ENCODE results near the gene TRIM61. TPM values are rescaled to one million over a fixed set of nuclear protein-coding genes. Genes with fewer than 3 reads are reported as not detected.

TRIM61 gene
- polyA plus RNA-seq, 1 of the 3 experiments (the other 2 are of a cell fraction): not detected

DNA sequence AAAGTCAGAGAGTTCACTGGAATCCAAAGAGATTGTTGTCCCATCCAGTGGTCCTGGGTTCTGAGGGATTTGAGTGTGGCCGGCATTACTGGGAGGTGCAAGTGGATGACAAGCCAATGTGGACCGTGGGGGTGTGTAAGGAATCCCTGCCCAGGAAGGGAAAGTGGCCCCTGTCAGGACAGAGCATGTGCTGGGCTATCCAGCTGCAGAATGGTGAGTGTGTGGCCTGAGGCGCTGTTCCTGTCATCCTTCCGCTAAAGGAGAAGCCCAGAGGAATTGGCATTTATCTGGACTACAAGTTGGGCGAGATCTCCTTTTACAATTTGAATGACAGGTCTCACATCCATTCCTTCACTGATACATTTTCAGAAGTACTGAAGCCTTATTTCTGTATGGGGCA is 33.9 kb upstream of the TRIM61 start:
- ChIA-PET POLR2A (no interaction called here), CTCF (no interaction called here)
- WGBS (ENCODE audit: low lambda C conversion rate): 7% methylated on average over 5 of the region's 5 CpGs
- TF ChIP-seq CHD2 (IDR thresholded peaks at IDR 0.05; ENCODE audit: low read length, partially characterized antibody) (no peak), RCOR1 (IDR thresholded peaks at IDR 0.05; ENCODE audit: low read length) (no peak)
- no peaks in the 10 kb centered on the region for H3K9me3 ChIP-seq
- no peaks in the 10 kb centered on the region for H3K79me2 ChIP-seq (ENCODE audit: insufficient read depth)
- H4K20me1 ChIP-seq (ENCODE audit: insufficient read depth): no peaks in the 10 kb centered on the region
- H3K4me3 ChIP-seq (ENCODE audit: low read depth in 2 of 2, low read length in 1 of 2): no peak overlapping the region
- H3K27ac ChIP-seq (ENCODE audit: low read depth in 2 of 2, low read length in 1 of 2): no peak overlapping the region
- H3K36me3 ChIP-seq (replicated peaks in 1 of 2; ENCODE audit: control insufficient read depth in 1 of 2, insufficient read depth in 2 of 2, low read length in 1 of 2): no peaks in the 10 kb centered on the region
- no peak overlapping the region for H3K9ac ChIP-seq
- H2AFZ ChIP-seq (ENCODE audit: low read depth): no peak overlapping the region
- H3K9me2 ChIP-seq: no peaks in the 10 kb centered on the region
- peaks cover 24% of the 10 kb centered on the region for H3K27me3 ChIP-seq (ENCODE audit: insufficient read depth)
- no peak for DNase-seq
- no peaks in the 10 kb centered on the region for H3K4me1 ChIP-seq (ENCODE audit: control insufficient read depth in 1 of 2, insufficient read depth in 2 of 2, low read depth in 1 of 2, low read length in 1 of 2)
- H3K4me2 ChIP-seq: no peak overlapping the region
- H3F3A ChIP-seq (replicated peaks; ENCODE audit: insufficient read depth): no peaks in the 10 kb centered on the region

GRCh38 chr4:165010991-165011390 is 33.5 kb upstream of the TRIM61 start:
- TF ChIP-seq MXI1 (IDR thresholded peaks at IDR 0.05; ENCODE audit: low read depth, low read length): no peak
- no peak for TF ChIP-seq TAF1 (IDR thresholded peaks at IDR 0.05; ENCODE audit: borderline replicate concordance, low read depth, low read length)
- no peak for TF ChIP-seq EP300 (IDR thresholded peaks at IDR 0.05; ENCODE audit: borderline replicate concordance in 1 of 2, low read depth in 1 of 2, low read length in 1 of 2)
- no peak for TF ChIP-seq REST (IDR thresholded peaks at IDR 0.05; ENCODE audit: low read depth, low read length)
- Histone ChIP-seq H3K9me3 (no peaks in the 10 kb centered on the region), H3K9ac (no peak overlapping the region), H3K27ac (ENCODE audit: low read depth in 2 of 2, low read length in 1 of 2) (no peak overlapping the region), H3K4me2 (no peak overlapping the region), H3K4me3 (ENCODE audit: low read depth in 2 of 2, low read length in 1 of 2) (no peak overlapping the region), H3K4me1 (ENCODE audit: control insufficient read depth in 1 of 2, insufficient read depth in 2 of 2, low read depth in 1 of 2, low read length in 1 of 2) (no peaks in the 10 kb centered on the region), H4K20me1 (ENCODE audit: insufficient read depth) (no peaks in the 10 kb centered on the region), H3K79me2 (ENCODE audit: insufficient read depth) (no peaks in the 10 kb centered on the region), H3K9me2 (no peaks in the 10 kb centered on the region), H3K27me3 (ENCODE audit: insufficient read depth) (peaks cover 24% of the 10 kb centered on the region), H3K36me3 (replicated peaks in 1 of 2; ENCODE audit: control insufficient read depth in 1 of 2, insufficient read depth in 2 of 2, low read length in 1 of 2) (no peaks in the 10 kb centered on the region), H2AFZ (ENCODE audit: low read depth) (no peak overlapping the region), H3F3A (replicated peaks; ENCODE audit: insufficient read depth) (no peaks in the 10 kb centered on the region)
- ChIA-PET CTCF (no interaction called here), POLR2A (no interaction called here)
- no peak for DNase-seq
- WGBS (ENCODE audit: low lambda C conversion rate): 10% methylated on average over 7 of the region's 8 CpGs

DNA sequence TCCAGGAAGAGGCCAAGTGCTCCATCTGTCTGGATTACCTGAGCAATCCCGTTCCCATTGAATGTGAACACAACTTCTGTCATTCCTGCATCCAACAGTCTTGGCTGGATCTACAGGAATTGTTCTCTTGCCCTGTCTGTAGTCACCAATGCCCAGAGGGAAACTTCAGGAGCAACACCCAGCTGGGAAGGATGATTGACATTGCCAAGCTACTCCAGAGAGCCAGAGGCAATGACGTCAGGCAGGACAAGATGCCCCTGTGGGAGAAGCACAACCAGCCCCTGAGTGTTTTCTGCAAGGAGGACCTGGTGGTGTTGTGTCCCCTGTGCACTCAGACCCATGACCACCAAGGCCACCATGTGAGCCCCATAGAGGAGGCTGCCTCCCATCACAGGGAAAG is 33.0 kb upstream of the TRIM61 start:
- H4K20me1 ChIP-seq (ENCODE audit: insufficient read depth): no peaks in the 10 kb centered on the region
- no peak for DNase-seq
- no peaks in the 10 kb centered on the region for H3K36me3 ChIP-seq (replicated peaks in 1 of 2; ENCODE audit: control insufficient read depth in 1 of 2, insufficient read depth in 2 of 2, low read length in 1 of 2)
- no peak overlapping the region for H2AFZ ChIP-seq (ENCODE audit: low read depth)
- peaks cover 25% of the 10 kb centered on the region for H3K27me3 ChIP-seq (ENCODE audit: insufficient read depth)
- no peak overlapping the region for H3K4me2 ChIP-seq
- H3K4me3 ChIP-seq (ENCODE audit: low read depth in 2 of 2, low read length in 1 of 2): no peak overlapping the region
- TF ChIP-seq, protein P1, sequence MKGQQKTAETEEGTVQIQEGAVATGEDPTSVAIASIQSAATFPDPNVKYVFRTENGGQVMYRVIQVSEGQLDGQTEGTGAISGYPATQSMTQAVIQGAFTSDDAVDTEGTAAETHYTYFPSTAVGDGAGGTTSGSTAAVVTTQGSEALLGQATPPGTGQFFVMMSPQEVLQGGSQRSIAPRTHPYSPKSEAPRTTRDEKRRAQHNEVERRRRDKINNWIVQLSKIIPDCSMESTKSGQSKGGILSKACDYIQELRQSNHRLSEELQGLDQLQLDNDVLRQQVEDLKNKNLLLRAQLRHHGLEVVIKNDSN (IDR thresholded peaks at IDR 0.05; ENCODE audit: borderline replicate concordance, low read depth): no peak
- TF ChIP-seq POLR2AphosphoS5 (IDR thresholded peaks at IDR 0.05; ENCODE audit: low read depth, low read length): no peak
- TF ChIP-seq EZH2phosphoT487 (IDR thresholded peaks at IDR 0.05; ENCODE audit: borderline replicate concordance, low read depth): no peak
- TF ChIP-seq NFIC (IDR thresholded peaks at IDR 0.05; ENCODE audit: borderline replicate concordance): no peak
- no peak for TF ChIP-seq FOSL2 (IDR thresholded peaks at IDR 0.05; ENCODE audit: borderline replicate concordance, low read depth)
- no peak for TF ChIP-seq MAX (IDR thresholded peaks at IDR 0.05; ENCODE audit: low read depth)
- no peak for TF ChIP-seq NRF1 (IDR thresholded peaks at IDR 0.05; ENCODE audit: low read depth, low read length)
- TF ChIP-seq EP300 (IDR thresholded peaks at IDR 0.05; ENCODE audit: borderline replicate concordance in 1 of 2, low read depth in 1 of 2, low read length in 1 of 2): no peak
- no peak for TF ChIP-seq FOXJ3 (CRISPR knock-in tag; IDR thresholded peaks at IDR 0.05)
- TF ChIP-seq, protein P2, sequence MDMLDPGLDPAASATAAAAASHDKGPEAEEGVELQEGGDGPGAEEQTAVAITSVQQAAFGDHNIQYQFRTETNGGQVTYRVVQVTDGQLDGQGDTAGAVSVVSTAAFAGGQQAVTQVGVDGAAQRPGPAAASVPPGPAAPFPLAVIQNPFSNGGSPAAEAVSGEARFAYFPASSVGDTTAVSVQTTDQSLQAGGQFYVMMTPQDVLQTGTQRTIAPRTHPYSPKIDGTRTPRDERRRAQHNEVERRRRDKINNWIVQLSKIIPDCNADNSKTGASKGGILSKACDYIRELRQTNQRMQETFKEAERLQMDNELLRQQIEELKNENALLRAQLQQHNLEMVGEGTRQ (IDR thresholded peaks at IDR 0.05; ENCODE audit: borderline replicate concordance, low read depth, low read length): no peak
- 21% methylated on average over 2 of the region's 2 CpGs for WGBS (ENCODE audit: low lambda C conversion rate)
- no peaks in the 10 kb centered on the region for H3F3A ChIP-seq (replicated peaks; ENCODE audit: insufficient read depth)
- no peak overlapping the region for H3K27ac ChIP-seq (ENCODE audit: low read depth in 2 of 2, low read length in 1 of 2)
- H3K9me3 ChIP-seq: no peaks in the 10 kb centered on the region
- no peak overlapping the region for H3K9ac ChIP-seq
- H3K9me2 ChIP-seq: no peaks in the 10 kb centered on the region
- no peaks in the 10 kb centered on the region for H3K4me1 ChIP-seq (ENCODE audit: control insufficient read depth in 1 of 2, insufficient read depth in 2 of 2, low read depth in 1 of 2, low read length in 1 of 2)
- no peaks in the 10 kb centered on the region for H3K79me2 ChIP-seq (ENCODE audit: insufficient read depth)
- POLR2A ChIA-PET: no interaction called here
- CTCF ChIA-PET: no interaction called here

All from SK-N-SH (cell line).